NCI-H1436 (cell line): ENCODE measurements around the gene C10orf71.

ENCODE experiments used
- DNase-seq: peaks from one replicate; lab custom pipeline; 2025; lab: John Stamatoyannopoulos, UW

Gene C10orf71

GRCh38 chr10:49314806-49315205, 15.8 kb downstream of the C10orf71 start:
- DNase-seq = no peak

- DNase-seq = no peak
Observed at GRCh38 chr10:49318028-49318427, 19.1 kb downstream of the C10orf71 start.

- no peak for DNase-seq
Observed at GRCh38 chr10:49318755-49319154, 19.8 kb downstream of the C10orf71 start.

- DNase-seq = no peak
Observed at GRCh38 chr10:49319206-49319605, 20.2 kb downstream of the C10orf71 start.

GRCh38 chr10:49320191-49320590, 21.2 kb downstream of the C10orf71 start:
- no peak for DNase-seq

- DNase-seq = no peak
Observed at GRCh38 chr10:49321021-49321420, 22.1 kb downstream of the C10orf71 start.

DNA sequence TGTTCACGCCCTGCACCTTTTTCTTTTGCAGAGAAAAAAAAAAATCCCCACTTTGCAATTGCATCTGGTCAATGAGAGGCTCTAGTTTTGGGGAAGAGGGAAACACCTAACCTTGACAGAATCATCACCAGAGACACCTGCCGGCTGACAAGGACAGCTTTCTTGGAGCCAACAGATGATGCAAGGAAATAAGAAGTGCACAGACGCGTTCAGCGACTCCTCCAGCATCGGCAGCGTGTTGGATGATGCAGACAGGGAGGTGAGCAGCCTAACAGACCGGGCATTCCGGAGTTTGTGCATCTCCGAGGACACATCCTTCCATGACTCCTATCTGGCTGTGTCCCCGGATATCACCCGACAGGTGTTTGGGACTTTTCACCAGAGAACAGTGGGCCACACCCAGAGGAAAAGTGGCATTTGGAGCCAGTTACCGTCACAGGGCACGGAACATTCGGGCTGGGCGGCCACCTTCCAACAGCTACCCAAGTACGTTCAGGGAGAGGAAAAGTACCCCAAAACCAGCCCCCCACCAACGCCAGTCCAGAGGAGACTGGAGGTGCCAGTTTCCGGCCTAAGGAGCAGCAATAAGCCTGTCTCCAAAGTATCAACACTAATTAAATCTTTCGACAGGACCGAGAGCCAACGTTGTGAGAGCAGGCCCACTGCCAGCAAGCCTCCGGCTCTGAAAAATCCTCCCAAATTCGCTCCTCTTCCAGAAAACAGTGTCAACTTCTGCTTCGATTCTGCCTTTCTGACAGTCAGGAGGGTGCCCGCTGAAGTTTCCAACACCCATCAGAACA, 23.6 kb downstream of the C10orf71 start:
- DNase-seq = no peak

- no peak for DNase-seq
Observed at GRCh38 chr10:49323171-49323895, 24.4 kb downstream of the C10orf71 start.

DNA sequence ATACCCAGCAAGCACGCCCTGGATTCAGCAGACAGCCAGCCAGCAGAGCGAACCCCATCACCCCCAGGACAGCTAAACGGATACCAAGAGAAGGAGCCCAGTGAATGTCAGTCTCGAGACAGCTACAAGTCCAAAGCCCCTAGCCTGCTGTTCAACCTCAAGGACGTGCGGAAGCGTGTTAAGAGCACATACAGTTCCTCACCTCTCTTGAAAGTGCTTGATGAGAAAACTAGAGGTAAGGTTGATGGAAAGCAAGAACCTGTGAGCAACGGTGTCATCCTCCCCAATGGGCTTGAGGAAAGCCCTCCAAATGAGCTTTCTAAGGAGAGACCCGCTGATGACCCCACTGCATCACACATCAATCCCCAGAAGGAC, 24.9 kb downstream of the C10orf71 start:
- no peak for DNase-seq

GRCh38 chr10:49324711-49325110, 25.7 kb downstream of the C10orf71 start:
- no peak for DNase-seq

DNA sequence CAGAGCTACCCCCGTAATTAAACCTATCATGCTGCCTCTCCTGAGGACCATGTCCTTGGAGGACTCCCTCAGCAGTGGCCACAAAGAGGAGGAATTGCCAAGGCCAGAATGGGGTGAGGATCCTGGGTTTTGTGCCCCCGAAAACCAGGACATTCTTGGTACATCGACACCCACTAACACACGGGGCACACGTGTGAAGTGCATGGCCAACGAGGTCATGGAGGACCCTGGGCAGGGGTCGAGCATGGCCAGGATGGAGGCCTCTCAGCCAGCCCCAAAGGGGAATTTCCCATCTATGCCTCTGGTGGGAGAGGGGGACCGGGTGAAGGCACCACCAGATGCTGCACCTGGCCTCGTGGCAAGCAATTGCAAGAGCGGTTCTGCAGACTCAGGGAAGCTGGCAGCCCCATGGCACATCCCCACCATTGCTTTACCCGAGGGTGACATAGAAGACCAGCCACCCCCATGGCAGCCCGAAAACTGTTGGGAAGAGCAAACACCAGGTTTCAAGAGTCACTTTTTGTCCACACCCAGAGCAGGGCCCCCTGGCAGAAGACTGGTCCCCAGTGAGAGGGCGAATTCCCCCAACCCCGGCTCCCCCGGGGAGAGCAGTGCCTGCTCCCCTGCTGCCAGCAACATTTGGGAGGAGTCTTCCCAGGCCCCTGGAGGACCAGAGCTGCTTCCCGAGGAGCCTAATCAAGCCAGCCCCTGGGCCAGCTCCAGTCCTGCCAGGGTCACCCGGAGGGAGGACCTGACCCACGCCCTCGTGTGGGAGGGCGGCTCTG, 26.4 kb downstream of the C10orf71 start:
- no peak for DNase-seq

- DNase-seq = no peak
Observed at GRCh38 chr10:49325916-49326783, 27.2 kb downstream of the C10orf71 start.

DNA sequence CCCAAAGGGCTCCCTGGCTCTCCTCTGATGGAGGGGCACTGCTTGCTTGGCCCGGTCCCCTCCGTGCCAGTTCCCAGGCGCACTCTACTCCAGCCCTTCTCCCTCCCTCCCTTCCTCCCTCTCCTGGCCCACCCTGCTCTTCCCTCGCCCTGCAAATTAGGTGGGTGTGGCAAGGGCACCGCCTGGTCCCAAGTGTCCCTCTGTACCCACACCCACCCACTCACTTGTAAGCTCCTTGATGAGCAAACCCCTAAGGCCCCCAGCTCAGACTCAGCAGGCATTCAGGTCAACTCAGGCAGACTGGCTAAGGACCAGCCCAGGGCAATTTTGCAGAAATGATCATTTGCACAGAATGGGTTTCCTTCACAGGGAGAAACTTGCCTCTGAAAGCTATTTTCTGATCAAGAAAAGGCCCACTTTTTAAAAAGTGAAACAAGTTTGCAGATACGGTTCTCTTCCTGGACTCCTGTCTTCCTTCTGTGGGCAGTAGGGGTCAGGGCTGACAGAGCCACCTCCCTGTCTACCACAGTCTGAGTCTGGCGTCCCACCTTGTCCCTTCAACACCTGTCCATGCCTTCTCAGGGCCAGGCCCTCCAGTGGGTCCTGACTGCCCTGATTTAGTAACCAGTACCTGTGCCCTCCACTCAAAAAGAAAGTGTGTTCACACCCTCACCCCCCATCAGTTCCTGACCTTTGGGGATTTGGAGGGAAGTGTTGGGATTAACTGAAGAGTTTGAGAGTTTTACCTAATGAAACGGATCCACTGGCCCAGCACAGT, 28.3 kb downstream of the C10orf71 start:
- DNase-seq = no peak

DNA sequence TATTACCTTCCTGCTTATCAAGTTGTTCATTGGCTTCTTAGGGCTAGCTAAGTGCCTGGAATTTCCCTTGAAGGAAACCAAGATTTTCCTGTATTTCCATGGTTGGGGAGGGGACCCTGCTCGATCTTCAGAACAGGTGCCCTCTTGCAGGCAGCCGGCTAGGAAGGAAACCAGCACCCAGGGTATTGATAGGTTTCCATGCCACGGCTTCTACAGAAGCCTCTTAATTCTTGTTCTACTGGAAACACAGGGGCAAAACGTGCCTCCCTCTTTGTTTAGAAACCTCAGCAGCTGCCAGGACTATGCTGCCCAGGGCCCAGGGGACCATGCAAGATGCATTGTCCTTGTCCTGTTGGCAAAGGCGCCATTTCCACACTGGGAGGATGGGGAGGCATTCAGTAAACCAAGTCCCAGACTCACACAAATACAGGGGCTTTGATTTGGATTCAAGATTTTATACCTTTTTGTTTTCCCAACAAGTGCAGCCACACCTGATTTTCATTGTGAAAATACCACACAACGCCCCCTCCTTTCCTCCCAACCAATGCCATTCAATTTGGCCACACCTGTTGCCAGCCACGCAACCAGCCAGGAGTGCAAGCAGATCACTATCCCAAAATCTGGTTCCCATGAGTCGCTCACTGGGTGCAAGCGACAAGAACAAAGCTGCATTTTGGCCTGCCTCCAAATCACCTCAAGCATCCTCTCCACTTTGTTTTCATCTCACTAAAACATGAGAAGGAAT, 29.6 kb downstream of the C10orf71 start:
- no peak for DNase-seq

- DNase-seq = no peak
Observed at GRCh38 chr10:49329146-49329505, 30.2 kb downstream of the C10orf71 start.

DNA sequence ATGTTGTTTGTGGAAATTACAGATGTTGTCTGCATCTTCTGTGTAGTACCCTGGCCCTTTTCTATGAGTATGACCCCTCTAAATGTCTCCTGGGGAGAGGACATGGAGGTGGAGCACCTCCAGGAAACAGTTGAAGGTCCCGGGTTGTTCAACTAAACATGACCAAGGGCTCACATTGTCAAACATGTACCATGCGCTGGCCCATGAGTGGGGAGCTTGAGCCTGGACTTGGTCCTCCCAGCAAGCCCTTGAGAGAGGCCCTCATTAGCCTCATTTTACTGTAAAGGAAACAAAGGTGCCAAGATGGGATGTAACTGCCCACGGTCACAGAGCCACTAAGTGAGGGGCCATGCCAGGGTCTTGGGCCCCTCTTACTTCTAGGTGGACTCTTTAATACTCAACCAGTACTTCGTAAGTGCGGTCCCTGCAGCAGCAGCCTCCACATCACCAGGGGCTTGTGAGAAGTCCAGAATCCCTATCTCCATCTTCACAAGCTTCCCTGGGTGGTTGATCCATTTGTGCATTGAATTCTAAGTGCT, 31.2 kb downstream of the C10orf71 start:
- DNase-seq = no peak

GRCh38 chr10:49331431-49331830, 32.5 kb downstream of the C10orf71 start:
- no peak for DNase-seq

DNA sequence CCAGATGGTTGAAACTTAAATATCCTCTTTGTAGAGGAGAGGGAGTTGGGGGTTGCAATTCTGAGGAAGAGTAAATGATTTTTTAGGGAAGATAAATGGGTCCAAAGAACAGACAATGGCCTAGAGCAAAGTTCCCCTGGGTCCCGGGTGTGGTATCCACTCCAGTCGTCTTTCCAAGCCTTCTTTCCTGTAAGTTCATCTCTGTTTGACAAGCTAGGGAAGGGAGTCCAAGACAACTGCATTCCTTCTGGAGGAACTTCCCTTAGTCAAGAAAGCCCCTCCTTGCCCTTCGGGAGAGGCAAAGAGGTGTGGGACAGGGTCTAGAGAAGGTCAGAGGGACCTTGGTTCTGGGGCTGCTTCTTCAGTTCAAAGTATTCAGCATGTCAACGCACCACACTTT, 33.4 kb downstream of the C10orf71 start:
- no peak for DNase-seq

- DNase-seq = no peak
Observed at GRCh38 chr10:49332768-49333167, 33.8 kb downstream of the C10orf71 start.

GRCh38 chr10:49333192-49333591, 34.2 kb downstream of the C10orf71 start:
- DNase-seq = no peak
